Measurements from ENCODE around the gene GALNT1.

GALNT1 gene

DNA sequence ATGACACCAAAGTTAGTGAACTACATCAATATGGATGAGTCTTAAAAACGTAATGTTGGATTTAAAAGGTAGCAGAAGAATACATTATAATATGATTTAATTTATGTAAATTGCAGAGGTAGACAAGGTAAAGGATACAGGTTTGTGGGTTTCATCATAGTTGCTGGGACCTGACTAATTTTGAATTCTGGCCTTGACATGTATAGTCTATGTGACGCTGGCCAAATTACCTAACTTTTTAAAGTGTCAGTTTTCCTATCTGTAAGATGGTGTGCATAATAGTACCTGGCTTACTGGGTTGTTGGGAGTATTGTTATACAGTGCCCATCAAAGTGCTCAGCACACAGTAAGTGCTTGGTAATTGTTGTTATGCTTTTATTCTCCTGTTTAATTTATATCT, 34.5 kb downstream of the GALNT1 start:
- in situ Hi-C loops (cut with MboI; ENCODE audit: low sequenced_read_pairs) = no loop called here
- H3K27me3 ChIP-seq (ENCODE audit: low read depth) = no peaks in the 10 kb centered on the region
- no peaks in the 10 kb centered on the region for H3K36me3 ChIP-seq (replicated peaks)
- H3K4me3 ChIP-seq = no peak overlapping the region
- no peaks in the 10 kb centered on the region for H3K9me3 ChIP-seq
- no peaks in the 10 kb centered on the region for H3K4me1 ChIP-seq
- no peak for DNase-seq (ENCODE audit: low spot score in 2 of 2)

DNA sequence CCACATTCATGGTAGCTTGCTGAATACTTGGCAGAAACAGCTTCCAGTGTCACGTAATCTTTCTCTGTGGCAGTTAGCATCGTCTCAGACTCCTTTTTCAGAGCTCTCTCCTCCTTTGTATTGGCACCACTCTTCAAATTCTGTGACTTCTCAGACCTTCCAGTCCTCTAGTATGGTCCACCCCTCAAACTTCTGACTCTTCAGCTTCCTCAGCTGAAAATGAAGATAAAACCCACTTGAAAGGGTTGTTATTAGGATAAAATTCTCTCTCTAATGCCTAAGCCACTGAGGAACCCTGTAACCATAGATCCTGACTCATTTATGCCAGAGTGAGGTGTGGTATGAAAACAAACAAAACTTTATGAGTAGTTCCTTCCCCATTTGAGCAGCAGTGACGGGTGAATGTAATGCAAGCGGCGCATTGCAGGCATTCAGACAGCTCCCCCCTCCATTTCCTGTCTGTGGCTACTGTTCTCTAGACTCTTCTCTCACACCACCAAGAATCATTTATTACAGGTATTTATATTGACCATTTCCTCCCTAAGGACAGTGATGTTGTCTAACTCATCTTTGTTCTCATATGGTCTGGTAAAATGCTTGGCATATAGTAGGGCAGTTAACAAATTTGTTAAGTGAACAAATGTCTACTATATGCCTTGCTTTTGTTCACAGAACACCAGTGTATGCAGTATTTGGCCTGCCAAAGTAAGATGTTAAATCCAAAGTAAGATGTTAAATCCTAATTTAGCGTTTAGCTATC, 35.3 kb downstream of the GALNT1 start:
- DNase-seq (ENCODE audit: low spot score in 2 of 2) = no peak
- H3K27me3 ChIP-seq (ENCODE audit: low read depth) = no peaks in the 10 kb centered on the region
- H3K4me1 ChIP-seq = no peaks in the 10 kb centered on the region
- in situ Hi-C loops (cut with MboI; ENCODE audit: low sequenced_read_pairs) = no loop called here
- no peaks in the 10 kb centered on the region for H3K9me3 ChIP-seq
- no peaks in the 10 kb centered on the region for H3K36me3 ChIP-seq (replicated peaks)
- H3K4me3 ChIP-seq = no peak overlapping the region

DNA sequence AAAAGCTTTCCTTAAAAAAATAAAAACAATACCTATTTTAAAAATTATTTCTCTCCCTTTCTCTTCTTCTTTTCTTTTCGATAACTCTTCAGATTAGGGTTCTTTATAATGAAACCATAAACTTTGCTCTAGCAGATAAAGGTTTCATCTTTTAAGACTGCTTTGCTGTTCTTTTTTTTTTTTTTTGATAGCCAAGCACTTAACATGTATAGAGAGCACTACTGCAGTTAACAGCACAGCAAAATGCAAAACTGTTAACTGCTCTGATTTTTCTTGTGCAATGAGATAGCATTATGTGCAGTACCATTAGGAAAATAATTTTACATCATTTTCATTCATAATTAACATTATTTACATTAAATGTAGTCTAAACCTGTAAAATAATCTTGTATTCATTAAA, 36.3 kb downstream of the GALNT1 start:
- Histone ChIP-seq H3K4me1 (no peaks in the 10 kb centered on the region), H3K27me3 (ENCODE audit: low read depth) (no peaks in the 10 kb centered on the region), H3K36me3 (replicated peaks) (no peaks in the 10 kb centered on the region), H3K4me3 (no peak overlapping the region), H3K9me3 (no peaks in the 10 kb centered on the region)
- in situ Hi-C loops (cut with MboI; ENCODE audit: low sequenced_read_pairs) = no loop called here
- DNase-seq (ENCODE audit: low spot score in 2 of 2) = no peak

DNA sequence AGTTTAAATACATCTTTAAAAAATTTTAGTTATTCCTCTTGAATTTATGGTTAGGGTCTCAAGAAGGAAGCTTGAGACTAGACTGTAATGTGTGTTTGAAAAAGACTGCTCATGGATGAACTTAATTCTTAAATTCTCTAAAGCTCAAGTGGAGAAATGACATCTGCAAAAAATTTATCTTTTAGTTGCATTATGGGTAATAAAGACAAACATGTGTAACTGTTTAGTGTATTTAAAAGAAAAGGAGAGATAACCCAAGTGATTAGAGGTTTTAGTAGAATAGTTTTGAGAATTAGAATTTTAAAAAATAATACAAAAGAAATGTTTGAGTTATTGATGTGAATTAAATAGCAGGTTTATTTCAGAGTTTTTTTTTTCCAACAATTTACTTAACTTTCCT, 36.7 kb downstream of the GALNT1 start:
- Histone ChIP-seq H3K27me3 (ENCODE audit: low read depth) (no peaks in the 10 kb centered on the region), H3K36me3 (replicated peaks) (no peaks in the 10 kb centered on the region), H3K9me3 (no peaks in the 10 kb centered on the region), H3K4me1 (no peaks in the 10 kb centered on the region), H3K4me3 (no peak overlapping the region)
- no peak for DNase-seq (ENCODE audit: low spot score in 2 of 2)
- in situ Hi-C loops (cut with MboI; ENCODE audit: low sequenced_read_pairs) = no loop called here

DNA sequence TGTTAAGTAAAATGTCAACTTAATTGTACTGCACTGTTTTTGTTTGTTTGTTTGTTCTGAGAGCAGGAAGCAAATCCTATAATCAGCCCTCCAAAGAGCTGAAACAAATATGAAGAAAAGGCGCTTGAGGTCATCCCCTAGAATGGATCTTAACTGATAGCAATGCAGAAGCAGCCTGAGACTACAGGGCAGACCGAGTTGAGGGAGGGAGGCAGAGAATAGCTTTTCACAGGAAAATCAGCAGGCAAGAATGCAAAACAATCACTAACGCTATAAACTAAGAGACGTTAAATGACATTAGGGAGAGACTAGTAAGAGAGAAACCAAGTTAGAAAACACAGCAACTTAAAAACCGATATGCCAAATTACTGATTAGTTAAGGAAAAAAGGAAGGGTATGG, 37.2 kb downstream of the GALNT1 start:
- Histone ChIP-seq H3K36me3 (replicated peaks) (no peaks in the 10 kb centered on the region), H3K4me3 (no peak overlapping the region), H3K9me3 (no peaks in the 10 kb centered on the region), H3K27me3 (ENCODE audit: low read depth) (no peaks in the 10 kb centered on the region), H3K4me1 (no peaks in the 10 kb centered on the region)
- no peak for DNase-seq (ENCODE audit: low spot score in 2 of 2)
- in situ Hi-C loops (cut with MboI; ENCODE audit: low sequenced_read_pairs) = no loop called here

DNA sequence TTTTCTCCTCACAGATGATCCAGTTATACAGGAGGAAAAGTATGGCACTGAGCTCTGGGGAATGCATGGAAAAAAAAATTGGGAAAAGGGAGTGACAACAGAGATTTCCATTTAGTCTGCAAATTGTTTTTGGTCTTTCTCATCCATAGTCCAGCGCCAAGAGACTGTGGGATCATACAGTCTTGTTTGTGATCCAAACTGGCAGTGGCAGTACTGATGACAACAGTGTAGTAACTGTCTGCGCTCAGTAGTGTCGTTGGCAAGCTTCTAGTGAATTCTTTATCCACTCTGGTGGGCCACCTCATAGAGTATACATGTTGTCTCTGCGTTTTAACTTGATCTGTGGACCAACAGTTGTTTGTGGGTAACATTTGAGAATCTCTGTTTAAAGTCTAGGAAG, 37.9 kb downstream of the GALNT1 start:
- no peak for DNase-seq (ENCODE audit: low spot score in 2 of 2)
- Histone ChIP-seq H3K27me3 (ENCODE audit: low read depth) (no peaks in the 10 kb centered on the region), H3K36me3 (replicated peaks) (no peaks in the 10 kb centered on the region), H3K9me3 (no peaks in the 10 kb centered on the region), H3K4me1 (no peaks in the 10 kb centered on the region), H3K4me3 (no peak overlapping the region)
- in situ Hi-C loops (cut with MboI; ENCODE audit: low sequenced_read_pairs) = no loop called here

DNA sequence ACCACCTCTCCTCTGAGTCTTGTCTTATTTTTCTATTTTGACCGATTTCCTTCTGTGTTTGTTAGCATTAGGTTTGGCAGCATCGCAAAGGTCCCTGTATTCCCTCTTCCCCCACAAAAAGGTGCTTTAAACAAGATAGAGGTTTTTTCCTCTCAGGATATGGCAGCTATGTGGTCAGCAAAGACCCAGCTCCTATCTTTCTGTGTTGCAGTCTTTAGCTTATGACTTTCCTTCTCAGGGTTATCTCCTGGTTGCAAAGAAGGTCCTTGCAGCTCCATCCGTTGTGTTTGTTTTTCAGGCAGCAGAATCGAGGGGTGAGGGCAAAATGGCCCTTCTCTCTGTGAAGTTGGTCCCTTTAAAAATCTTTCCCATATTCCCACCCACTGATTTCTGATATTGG, 38.4 kb downstream of the GALNT1 start:
- Histone ChIP-seq H3K9me3 (no peaks in the 10 kb centered on the region), H3K27me3 (ENCODE audit: low read depth) (no peaks in the 10 kb centered on the region), H3K4me1 (no peaks in the 10 kb centered on the region), H3K36me3 (replicated peaks) (no peaks in the 10 kb centered on the region), H3K4me3 (no peak overlapping the region)
- DNase-seq (ENCODE audit: low spot score in 2 of 2) = no peak
- in situ Hi-C loops (cut with MboI; ENCODE audit: low sequenced_read_pairs) = no loop called here

DNA sequence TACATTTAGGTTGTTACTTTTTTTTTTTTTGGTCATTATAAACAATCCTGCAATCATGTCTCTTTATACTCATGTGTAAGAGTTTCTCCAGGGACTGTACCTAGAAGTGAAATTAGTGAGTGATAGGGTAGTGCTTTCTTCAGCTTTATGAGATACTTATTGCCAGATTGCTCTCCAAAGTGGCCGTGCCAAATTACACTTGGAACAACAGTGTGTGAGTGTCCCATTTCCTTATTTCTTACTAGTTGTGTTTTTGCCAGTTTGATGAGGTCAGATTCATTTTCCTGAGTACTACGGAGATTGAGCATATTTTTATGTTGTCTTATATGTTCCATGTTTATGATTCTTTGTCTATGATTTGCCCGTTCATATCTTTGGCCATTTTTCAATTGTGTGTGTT, 39.2 kb downstream of the GALNT1 start:
- no peak for DNase-seq (ENCODE audit: low spot score in 2 of 2)
- Histone ChIP-seq H3K4me3 (no peak overlapping the region), H3K27me3 (ENCODE audit: low read depth) (no peaks in the 10 kb centered on the region), H3K36me3 (replicated peaks) (no peaks in the 10 kb centered on the region), H3K4me1 (no peaks in the 10 kb centered on the region), H3K9me3 (no peaks in the 10 kb centered on the region; the same call in 1 of the 2 replicates)
- in situ Hi-C loops (cut with MboI; ENCODE audit: low sequenced_read_pairs) = no loop called here

DNA sequence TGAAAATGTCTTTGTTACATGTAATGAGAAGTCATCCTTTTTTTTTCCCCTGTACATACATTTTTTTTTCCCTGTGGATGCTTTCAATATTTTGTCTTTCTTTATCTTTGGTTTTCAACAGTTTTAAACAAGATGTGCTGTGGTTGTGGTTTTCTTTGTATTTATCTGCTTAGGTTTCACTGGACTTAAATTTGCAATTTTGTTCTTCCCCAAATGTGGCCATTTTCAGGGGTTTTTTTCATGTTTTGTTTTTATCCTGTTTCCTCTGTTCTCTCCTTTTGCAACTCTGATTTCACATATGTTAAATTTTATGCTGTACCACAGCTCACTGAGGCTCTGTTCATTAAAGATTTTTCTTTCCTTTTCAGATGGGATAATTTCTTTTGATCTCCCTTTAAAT, 41.7 kb downstream of the GALNT1 start:
- Histone ChIP-seq H3K9me3 (no peaks in the 10 kb centered on the region; the same call in 1 of the 2 replicates), H3K4me3 (no peak overlapping the region), H3K36me3 (replicated peaks) (no peaks in the 10 kb centered on the region), H3K4me1 (no peaks in the 10 kb centered on the region), H3K27me3 (ENCODE audit: low read depth) (no peaks in the 10 kb centered on the region)
- DNase-seq (ENCODE audit: low spot score in 2 of 2) = no peak
- in situ Hi-C loops (cut with MboI; ENCODE audit: low sequenced_read_pairs) = no loop called here

DNA sequence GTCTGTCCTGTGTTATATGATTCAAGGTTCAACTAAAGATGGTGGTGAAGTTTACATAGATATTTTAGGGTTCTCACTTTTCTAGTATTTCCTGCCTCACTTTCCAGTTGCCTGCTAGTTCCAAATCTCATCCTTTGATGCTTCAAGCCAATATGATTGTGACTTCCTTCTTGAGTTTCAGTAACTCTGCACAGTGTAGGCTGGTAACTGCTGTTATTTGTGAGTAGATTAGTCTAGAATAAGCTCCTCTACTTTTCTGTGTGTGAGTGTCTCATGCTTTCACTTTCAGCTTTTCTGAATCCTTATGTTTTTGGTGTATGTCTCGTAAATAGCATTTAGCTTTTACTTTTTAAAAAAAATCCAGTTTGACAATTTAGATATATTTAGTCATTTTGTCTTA, 42.6 kb downstream of the GALNT1 start:
- H3K36me3 ChIP-seq (replicated peaks) = no peaks in the 10 kb centered on the region
- no peak for DNase-seq (ENCODE audit: low spot score in 2 of 2)
- no peak overlapping the region for H3K4me3 ChIP-seq
- no peaks in the 10 kb centered on the region for H3K27me3 ChIP-seq (ENCODE audit: low read depth)
- H3K9me3 ChIP-seq = no peaks in the 10 kb centered on the region; the same call in 1 of the 2 replicates
- in situ Hi-C loops (cut with MboI; ENCODE audit: low sequenced_read_pairs) = no loop called here
- H3K4me1 ChIP-seq = no peaks in the 10 kb centered on the region

DNA sequence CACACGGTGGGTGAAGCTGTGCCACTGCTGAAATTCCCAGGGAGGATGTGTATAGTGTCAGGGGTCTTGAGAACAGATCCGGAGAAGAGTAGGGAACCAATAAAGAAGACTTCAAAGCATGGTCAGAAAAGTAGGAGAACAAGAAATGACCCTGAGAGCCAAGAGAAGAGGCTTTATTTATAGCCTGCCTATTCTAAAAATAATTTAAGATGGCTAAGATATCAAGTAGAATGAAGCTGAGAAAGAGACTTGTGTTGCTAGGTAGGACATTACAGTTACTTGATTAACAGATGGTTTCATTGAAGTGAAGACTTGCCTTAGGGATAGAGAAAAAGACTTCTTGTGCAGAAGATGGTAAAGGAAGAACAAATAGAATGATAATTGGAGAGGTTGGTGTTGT, 43.7 kb downstream of the GALNT1 start:
- in situ Hi-C loops (cut with MboI; ENCODE audit: low sequenced_read_pairs) = no loop called here
- Histone ChIP-seq H3K9me3 (no peaks in the 10 kb centered on the region; the same call in 1 of the 2 replicates), H3K36me3 (replicated peaks) (no peaks in the 10 kb centered on the region), H3K27me3 (ENCODE audit: low read depth) (no peaks in the 10 kb centered on the region), H3K4me1 (no peaks in the 10 kb centered on the region), H3K4me3 (no peak overlapping the region)
- no peak for DNase-seq (ENCODE audit: low spot score in 2 of 2)

DNA sequence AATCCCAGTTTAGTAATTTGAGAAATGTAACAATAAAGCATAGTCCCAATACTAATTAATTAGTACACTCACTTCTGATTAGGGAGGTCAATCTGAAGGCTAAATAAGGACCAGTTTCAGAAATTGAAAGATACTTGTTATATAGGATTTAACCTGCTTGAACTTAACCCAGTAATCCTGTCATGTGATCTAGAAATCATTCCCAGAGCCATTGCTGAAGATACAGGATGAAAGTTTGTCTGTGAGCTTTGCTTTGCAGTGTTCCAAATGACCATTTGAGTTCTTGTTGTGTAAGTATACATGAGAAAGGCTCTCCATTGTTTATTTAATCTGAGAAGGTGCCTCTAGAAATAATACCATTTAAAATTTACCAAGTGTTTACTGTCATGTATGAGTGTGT, 52.2 kb downstream of the GALNT1 start:
- in situ Hi-C loops (cut with MboI; ENCODE audit: low sequenced_read_pairs) = no loop called here
- no peak for DNase-seq (ENCODE audit: low spot score in 2 of 2)
- Histone ChIP-seq H3K27me3 (ENCODE audit: low read depth) (no peaks in the 10 kb centered on the region), H3K9me3 (no peaks in the 10 kb centered on the region), H3K4me3 (no peak overlapping the region), H3K4me1 (no peaks in the 10 kb centered on the region), H3K36me3 (replicated peaks) (no peaks in the 10 kb centered on the region)

DNA sequence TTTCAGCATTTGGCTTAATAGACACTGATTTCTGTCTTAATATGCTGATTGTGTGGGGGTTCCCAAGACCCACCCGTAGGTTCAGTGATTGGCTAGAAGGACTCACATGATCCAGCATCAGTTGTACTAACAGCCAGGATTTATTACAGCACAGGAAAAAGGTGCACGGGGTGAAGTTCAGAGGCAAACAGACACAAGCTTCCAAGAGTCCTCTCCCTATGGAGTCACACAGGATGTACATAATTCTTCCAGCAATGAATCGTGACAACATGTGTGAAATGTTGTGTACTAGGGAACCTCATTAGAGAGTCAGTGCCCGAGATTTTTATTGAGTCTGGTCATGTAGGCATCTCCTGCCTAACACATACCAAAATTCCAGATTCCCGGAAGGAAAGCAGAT, 52.8 kb downstream of the GALNT1 start:
- in situ Hi-C loops (cut with MboI; ENCODE audit: low sequenced_read_pairs) = no loop called here
- Histone ChIP-seq H3K4me1 (no peaks in the 10 kb centered on the region), H3K9me3 (no peaks in the 10 kb centered on the region), H3K27me3 (ENCODE audit: low read depth) (no peaks in the 10 kb centered on the region), H3K36me3 (replicated peaks) (no peaks in the 10 kb centered on the region), H3K4me3 (no peak overlapping the region)
- no peak for DNase-seq (ENCODE audit: low spot score in 2 of 2)

DNA sequence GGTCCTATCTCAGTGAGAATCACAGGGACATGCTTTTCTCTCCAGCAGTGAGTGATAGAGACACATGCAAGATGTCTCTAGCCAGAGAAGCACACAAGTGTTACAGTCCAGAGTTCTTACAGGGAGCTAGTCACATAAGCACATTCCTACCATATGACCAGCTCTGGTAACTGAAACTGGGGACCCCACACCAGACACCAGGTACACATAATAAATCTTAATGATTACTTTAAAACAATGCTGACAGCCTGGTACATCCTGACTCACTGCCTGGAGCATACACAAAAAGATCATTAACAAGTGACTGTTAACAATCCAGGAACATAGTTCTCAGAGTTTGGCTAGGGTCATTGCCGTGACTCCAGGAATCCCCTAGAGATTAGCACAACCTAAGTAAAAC, 53.6 kb downstream of the GALNT1 start:
- Histone ChIP-seq H3K27me3 (ENCODE audit: low read depth) (no peaks in the 10 kb centered on the region), H3K4me1 (no peaks in the 10 kb centered on the region), H3K36me3 (replicated peaks) (no peaks in the 10 kb centered on the region), H3K9me3 (no peaks in the 10 kb centered on the region), H3K4me3 (no peak overlapping the region)
- in situ Hi-C loops (cut with MboI; ENCODE audit: low sequenced_read_pairs) = no loop called here
- DNase-seq (ENCODE audit: low spot score in 2 of 2) = no peak

DNA sequence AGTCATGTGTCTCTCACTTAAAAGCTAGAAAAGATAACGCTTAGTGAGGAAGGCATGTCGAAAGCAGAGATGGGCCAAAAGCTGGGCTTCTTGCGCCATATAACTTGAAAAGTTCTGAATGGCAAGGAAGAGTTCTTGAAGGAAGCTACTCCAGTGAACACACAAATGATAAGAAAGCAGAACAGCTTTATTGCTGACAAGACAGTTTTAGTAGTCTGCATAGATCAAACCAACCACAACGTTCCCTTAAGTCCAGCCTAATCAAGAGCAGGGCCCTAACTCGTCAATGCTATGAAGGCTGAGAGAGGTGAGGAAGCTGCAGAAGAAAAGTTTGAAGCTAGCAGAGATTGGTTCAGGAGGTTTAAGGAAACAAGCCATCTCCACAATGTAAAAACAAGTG, 55.7 kb downstream of the GALNT1 start:
- H3K4me1 ChIP-seq = no peaks in the 10 kb centered on the region
- H3K27me3 ChIP-seq (ENCODE audit: low read depth) = no peaks in the 10 kb centered on the region
- H3K9me3 ChIP-seq = no peaks in the 10 kb centered on the region
- no peaks in the 10 kb centered on the region for H3K36me3 ChIP-seq (replicated peaks)
- in situ Hi-C loops (cut with MboI; ENCODE audit: low sequenced_read_pairs) = no loop called here
- DNase-seq (ENCODE audit: low spot score in 2 of 2) = no peak
- no peak overlapping the region for H3K4me3 ChIP-seq
